HUDEP-2 (cell line): Measurements from ENCODE around the gene CDC42BPB.
"Not testable (repeated sequence)": the region's sequence is repeated elsewhere in the genome, so short reads cannot be mapped to it uniquely, and the experiment has no call there.

ENCODE experiments used
- DNase-seq, 76 experiments: peaks; one replicate each; lab custom pipeline; 2025; ENCODE audit not compliant: unreplicated experiment in 76 of 76; lab: John Stamatoyannopoulos, UW

The CDC42BPB gene

DNA sequence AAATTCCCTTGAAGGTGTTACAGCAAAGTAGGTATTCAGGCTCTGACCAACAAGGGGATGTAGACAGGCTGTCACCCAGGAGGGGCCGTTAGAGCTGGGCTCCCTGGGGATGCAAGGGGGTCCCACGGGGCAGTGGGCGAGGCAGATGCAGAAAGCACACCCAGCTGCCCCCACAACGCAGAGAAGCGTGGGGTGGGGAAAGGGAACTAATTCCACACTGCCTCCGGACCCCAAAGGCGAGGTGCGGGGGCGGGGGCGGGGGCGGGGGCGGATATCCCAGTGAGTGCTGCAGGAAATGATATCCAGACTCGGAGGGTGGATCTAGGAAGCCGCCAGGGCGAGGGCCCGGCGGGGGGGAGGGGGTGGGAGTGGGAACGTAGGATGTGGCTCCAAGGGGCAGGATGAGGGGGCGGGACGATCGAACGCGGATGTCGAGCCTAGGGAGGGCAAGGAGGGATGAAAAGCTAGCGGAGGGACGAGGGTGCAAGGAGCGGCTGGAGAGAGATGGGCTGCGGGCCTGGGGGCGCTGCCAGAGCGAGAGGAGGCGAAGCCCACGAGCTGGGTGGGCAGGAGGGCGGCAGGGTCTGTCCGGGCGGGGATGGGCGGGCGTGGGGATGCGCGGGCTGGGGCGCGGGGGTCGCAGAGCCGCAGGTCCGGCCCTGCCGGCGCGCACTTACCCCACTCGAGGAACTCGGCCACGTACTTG is 874 bp downstream of the CDC42BPB start:
- no peak for DNase-seq

- DNase-seq = no peak
Observed at GRCh38 chr14:103055695-103056094, 1.7 kb downstream of the CDC42BPB start.

DNA sequence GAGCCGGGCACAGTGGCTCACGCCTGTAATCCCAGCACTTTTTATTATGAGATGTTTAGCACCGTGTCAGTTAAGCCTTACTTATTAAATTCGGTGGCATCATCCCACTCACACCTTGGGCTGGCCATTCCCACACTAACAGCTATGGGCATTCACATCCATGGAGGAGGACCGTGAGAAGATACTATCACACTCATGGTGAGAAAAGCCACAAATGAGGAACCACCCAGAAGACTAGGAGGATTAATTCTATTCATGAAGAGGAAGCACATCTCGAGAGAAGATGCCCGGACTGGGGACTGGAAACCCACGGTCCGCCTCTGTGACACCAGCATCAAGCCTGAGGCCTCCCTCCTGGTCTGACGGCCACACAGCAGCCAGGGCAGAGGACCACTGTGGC is 4.9 kb downstream of the CDC42BPB start:
- no peak for DNase-seq

GRCh38 chr14:103050935-103051334 is 6.4 kb downstream of the CDC42BPB start:
- DNase-seq = no peak

DNA sequence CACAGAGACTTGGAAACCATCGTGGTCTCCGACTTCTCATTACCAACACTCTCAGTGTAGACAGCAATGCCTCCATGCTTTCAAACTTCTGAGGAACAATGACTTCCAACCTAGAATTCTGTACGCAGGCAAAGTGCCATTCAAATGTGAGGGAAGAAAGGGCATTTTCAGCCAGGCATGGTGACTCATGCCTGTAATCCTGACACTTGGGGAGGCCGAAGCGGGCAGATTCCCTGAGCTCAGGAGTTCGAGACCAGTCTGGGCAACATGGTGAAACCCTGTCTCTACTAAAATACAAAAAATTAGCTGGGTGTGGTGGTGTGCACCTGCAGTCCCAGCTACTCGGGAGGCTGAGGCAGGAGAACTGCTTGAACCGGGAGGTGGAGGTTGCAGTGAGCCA is 9.9 kb downstream of the CDC42BPB start:
- DNase-seq = not testable (repeated sequence)

GRCh38 chr14:103045371-103045869 is 11.9 kb downstream of the CDC42BPB start:
- no peak for DNase-seq

DNA sequence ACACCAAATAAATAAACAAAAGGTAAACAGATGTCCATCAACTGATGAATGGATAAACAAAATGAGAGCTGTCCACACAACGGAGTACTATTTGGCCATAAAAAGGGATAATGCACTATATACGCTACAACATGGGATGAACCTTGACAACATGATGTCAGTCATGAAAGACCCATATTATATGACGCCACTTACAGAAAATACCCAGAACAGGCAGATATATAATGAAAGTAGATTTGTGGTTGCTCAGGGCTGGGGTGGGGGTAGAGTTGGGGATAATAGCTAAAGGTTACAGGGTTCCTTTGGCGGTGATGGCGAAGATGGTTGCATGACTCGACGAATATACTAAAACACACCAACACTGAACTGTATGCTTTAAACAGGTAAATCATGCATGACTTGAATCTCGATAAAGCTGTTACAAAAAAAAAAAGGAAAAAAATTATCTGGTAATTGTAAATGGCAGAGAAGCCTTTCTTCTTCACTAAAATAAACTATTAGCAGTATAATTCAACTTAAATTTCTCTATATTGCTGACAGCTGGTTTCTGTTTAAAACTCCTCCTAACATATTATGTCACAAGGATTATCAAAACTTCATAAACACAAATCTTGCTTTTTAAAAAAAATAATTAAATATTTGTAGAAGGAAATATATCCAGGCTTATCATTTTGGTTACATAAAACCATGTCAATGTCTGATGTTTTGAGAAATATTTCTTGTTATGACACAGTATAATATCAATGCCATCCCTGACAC is 13.9 kb downstream of the CDC42BPB start:
- DNase-seq = no peak

- DNase-seq = no peak
Observed at GRCh38 chr14:103041464-103041863, 15.9 kb downstream of the CDC42BPB start.

DNA sequence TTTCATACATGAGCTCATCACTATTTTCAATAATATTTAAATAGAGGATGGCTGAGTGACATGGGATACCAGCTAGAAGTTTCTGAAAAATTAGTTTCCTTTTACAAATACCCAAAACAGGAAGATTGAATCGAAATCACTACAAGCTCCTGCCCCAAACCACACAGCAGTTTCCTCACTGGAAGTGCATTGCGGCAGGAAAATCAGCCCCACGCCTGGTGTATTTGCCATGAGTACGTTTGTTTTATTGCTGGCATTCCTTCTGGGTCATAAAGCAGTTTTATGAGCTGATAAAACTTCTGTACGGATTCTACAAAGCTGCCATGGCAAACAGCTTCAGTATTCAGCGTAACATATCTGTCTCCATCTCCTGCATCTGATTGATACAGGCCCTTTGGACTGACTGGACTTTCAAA is 23.7 kb downstream of the CDC42BPB start:
- DNase-seq = no peak

DNA sequence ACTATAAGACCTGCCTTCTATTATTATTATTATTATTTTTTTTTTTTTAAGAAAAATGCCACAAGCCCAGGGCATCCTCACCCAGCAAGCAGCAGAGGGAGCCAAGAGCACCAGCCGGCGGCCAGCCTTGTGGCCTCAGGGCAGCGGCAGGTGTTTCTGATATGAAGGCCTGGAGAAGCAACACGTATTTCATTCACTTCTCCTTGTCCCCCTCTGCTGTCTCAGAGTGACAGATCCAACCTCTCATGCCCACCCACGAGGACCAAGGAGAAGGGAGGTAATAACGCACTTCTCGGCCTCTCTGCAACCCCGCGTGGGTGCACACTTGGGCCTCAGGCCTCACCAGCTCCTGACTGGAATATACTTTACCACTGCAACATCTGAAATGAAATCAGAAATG is 25.4 kb downstream of the CDC42BPB start:
- DNase-seq = peak in 3 of 76 experiments; percentile 3 to 12 (median 12)

DNA sequence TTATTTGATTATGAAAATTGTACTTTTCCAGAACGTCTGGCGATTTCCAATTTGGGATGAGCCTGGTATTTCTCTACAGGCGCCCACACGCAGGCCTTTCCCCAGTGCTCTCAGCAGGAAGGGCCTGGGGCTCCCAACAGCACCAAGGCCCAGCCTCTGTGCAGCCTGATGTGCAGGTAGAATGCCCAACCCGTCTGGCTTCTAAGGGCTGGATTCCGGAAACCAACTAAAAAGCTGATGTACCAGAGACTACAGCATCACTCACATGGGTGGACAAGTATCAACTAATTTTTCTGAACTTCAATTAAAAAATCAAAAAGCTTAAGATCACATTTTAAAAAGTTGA is 25.8 kb downstream of the CDC42BPB start:
- DNase-seq = no peak

DNA sequence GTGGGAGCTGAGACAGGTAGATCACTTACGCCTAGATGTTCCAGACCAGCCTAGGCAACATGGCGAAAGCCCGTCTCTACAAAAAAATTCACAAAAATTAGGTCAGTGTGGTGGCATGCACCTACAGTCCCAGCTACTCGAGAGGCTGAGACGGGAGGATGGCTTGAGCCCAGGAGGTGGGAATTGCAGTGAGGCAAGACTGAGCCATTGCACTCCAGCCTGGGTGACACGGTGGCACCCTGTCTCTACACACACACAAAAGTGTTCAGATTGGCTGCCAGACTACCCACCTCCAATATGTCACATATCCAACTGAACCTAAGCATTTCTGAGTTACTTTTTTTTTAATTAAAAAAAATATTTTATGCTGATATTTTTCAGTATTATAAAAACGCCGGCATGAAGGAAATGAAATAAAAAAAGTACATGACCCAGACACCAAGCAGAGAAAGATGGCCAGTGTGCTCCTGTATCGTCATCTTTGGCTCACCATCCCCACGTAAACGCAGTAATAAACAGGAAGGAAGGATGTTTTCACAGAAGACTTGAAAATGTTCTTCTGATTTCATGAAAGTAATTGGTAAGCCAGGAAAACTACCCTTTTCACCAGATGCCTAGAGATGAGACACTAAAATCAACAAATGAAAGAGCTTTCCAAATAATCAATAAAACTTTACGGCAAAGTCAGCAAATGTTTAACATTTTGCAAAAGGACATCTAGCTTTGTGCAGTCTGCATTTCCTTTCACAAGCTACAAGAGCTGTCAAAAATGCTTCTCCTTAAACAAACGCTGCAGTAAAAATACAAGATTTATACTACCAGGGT is 26.4 kb downstream of the CDC42BPB start:
- DNase-seq = no peak

DNA sequence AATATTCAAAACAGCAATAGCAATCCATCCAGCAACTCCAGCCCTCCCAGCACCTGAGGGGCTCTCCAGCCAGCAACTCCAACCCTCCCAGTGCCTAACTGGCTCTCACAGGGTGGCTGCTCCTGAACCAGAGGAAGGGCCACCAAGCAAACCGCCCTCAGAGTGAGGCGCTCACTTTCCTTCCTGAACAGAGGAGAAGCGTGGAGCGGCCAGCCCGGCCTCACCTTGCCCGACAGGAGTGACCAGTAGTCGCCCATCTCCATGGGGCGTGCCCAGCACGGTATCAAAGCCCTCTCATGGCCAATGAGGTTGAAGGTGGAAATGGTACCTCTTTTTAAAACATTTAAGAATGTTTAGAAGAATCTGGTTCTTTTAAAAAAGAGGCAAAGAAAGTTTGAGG is 27.4 kb downstream of the CDC42BPB start:
- no peak for DNase-seq

- no peak for DNase-seq
Observed at GRCh38 chr14:103028772-103029171, 28.6 kb downstream of the CDC42BPB start.

- DNase-seq = no peak
Observed at GRCh38 chr14:103028161-103028767, 29.1 kb downstream of the CDC42BPB start.

DNA sequence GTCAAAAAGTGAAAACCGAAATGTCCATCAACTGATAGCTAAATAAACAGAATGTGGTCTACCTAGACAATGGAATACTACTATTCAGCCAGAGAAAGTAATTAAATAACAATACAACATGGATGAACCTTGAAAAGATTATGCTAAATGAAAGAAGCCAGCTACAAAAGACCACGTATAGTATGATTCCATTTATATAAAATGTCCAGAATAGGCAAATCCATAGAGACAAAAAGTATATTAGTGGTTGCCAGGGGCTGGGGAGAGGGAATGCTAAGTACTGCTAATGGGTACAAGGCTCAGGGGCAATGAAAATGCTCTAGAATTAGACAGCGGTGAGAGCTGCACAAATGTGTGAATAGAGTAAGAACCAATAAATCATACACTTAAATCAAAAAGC is 29.9 kb downstream of the CDC42BPB start:
- no peak for DNase-seq

- no peak for DNase-seq
Observed at GRCh38 chr14:103026988-103027387, 30.4 kb downstream of the CDC42BPB start.

GRCh38 chr14:103026196-103026595 is 31.2 kb downstream of the CDC42BPB start:
- not testable (repeated sequence) for DNase-seq

- no peak for DNase-seq
Observed at GRCh38 chr14:103023881-103024473, 33.4 kb downstream of the CDC42BPB start.

DNA sequence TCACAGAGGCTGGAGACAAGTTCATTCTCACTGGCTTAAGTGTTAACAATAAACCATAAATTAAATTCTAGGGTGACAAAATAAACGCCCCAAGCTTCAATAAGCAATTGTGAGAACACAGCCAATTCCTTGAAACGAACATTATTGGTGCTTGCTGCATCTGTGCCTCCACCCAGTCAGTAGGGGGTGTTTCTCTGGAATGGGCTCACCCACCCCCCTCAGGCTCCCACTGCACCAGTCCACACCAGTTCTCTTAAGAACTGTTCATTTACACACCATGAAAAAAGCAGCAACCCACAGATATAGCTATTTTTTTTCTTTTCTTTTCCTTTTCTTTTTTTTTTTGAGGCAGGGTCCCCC is 34.7 kb downstream of the CDC42BPB start:
- no peak for DNase-seq
